Measurements from ENCODE around the gene STK11IP. TPM values are rescaled to one million over a fixed set of nuclear protein-coding genes. Genes with fewer than 3 reads are reported as not detected.
A peak's percentile ranks its signal among the peaks of the same experiment; 100 is the strongest.

Gene STK11IP
- total RNA-seq, 2 donors from 2014 or later, result 28.4 to 31.4 TPM

DNA sequence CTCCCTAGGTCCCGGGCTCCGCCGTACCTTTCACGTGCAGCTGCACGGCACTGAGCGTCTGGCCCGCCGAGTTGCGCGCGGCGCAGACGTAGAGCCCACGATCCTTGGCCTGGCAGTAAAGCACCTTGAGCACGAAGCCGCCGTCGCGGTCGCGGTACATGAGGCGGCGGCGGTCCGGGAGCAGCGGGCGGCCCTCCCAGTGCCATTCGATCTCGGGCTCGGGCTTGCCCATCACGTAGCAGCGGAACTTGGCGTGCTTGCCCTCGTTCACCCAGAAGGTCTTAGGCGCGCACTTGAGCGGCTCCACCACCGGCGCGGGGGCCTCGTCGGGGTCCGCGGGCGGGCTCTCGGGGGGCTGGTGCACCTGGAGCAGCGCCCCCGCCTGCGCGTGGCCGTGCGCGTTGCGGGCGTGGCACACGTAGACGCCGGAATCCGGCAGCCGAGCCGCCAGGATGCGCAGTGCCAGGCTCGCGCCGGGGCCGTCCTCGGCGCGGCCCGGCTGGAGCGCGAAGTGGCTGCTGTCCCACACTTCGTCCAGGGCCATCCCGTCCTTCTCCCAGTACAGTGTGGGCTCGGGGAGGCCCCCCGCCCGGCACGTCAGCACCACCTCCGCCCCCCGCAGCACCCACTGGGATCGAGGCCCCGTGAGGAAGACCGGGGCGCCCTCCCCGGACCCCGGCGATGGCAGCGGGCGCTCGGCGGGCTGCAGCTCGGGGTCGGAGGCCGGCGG lies 27.3 kb upstream of the STK11IP start:
- H3K27me3 Mint-ChIP-seq, result peaks cover 33% of the 10 kb centered on the region
- ATAC-seq (replicated peaks), result peak; percentile 47
- no peaks in the 10 kb centered on the region for H3K4me1 Mint-ChIP-seq
- H3K36me3 Mint-ChIP-seq (ENCODE audit: low read depth), result no peaks in the 10 kb centered on the region
- H3K4me3 Mint-ChIP-seq, result peak overlapping the region; percentile 46
- H3K9me3 Mint-ChIP-seq, result no peaks in the 10 kb centered on the region
- H3K27ac Mint-ChIP-seq, result no peak overlapping the region

DNA sequence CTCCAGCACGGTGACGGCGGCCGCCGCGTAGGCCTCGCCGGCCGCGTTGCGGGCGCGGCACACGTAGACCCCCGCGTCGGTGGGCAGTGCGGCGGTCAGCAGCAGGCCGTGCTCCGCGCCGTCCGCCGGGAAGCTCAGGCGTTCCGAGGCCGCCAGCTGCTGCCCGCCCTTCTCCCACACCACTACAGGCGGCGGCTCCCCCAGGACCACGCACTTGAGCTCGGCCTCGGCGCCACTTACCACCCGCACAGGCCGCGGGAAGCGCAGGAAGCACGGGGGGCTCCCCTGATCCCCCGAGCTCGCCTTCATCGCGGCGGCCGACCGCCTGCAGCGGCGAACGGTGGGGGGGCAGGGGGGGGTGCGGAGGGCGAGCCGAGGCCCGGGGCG lies 26.7 kb upstream of the STK11IP start:
- Mint-ChIP-seq H3K9me3 (no peaks in the 10 kb centered on the region), H3K4me3 (no peak overlapping the region), H3K27ac (no peak overlapping the region), H3K36me3 (ENCODE audit: low read depth) (no peaks in the 10 kb centered on the region), H3K4me1 (no peaks in the 10 kb centered on the region), H3K27me3 (peaks cover 37% of the 10 kb centered on the region)
- peak; percentile 18 for ATAC-seq (replicated peaks)

DNA sequence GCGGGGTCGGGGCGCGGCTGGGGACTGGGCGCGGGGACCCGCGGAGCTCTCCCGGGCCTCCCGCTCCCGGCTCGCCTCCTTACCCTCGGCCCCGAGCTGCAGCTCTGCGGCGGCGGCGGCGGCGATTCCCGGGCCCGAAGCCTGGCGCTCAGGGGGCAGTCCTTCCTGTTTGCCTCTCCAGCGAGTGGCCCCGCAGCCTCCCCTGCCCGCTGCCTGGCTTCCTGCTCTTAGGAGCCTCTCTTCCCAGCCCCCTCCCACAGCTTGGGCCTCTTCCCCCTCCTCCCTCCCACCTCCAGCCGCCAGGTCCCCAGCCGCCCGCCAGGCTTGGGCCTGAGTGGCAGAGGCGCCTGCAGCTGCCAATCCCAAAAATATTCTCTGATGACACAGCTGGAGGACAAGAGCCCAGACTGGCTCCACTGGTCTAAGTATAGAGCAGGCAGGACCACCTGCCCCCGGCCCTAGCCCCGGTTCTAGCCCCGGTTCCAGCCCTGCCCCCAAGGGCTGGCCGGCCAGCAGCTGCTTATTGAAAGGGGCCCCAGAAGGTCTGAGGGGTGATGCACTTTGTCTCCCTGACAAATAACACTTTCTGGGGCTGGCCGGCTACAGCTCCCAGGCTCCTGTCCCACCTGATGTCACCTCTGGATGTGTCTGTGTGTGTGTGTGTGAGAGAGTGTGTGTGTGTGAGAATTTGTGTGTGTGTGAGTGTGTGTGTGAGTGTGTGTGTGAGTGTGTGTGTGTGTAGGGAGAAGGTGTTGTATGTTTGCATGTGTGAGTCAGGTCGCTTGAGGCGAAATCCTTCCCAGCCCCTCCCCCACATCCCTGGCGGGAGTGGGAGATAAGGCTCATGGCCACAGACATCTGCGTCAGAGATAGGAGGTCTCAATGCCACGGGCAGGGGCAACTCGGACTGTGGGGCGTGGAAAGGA lies 26.1 kb upstream of the STK11IP start, which contains the start of gene OBSL1:
Gene OBSL1 (minus strand): TSS at position 229 of the 926 bp plus-strand sequence. CDS start 307 bp downstream, outside the sequence.
- Mint-ChIP-seq H3K4me1 (no peaks in the 10 kb centered on the region), H3K36me3 (ENCODE audit: low read depth) (no peaks in the 10 kb centered on the region), H3K27ac (no peak within 1 kb of the TSS), H3K27me3 (peaks cover 38% of the 10 kb centered on the region), H3K9me3 (no peaks in the 10 kb centered on the region), H3K4me3 (peak within 1 kb of the TSS; percentile 46)
- no peak for ATAC-seq (replicated peaks)

DNA sequence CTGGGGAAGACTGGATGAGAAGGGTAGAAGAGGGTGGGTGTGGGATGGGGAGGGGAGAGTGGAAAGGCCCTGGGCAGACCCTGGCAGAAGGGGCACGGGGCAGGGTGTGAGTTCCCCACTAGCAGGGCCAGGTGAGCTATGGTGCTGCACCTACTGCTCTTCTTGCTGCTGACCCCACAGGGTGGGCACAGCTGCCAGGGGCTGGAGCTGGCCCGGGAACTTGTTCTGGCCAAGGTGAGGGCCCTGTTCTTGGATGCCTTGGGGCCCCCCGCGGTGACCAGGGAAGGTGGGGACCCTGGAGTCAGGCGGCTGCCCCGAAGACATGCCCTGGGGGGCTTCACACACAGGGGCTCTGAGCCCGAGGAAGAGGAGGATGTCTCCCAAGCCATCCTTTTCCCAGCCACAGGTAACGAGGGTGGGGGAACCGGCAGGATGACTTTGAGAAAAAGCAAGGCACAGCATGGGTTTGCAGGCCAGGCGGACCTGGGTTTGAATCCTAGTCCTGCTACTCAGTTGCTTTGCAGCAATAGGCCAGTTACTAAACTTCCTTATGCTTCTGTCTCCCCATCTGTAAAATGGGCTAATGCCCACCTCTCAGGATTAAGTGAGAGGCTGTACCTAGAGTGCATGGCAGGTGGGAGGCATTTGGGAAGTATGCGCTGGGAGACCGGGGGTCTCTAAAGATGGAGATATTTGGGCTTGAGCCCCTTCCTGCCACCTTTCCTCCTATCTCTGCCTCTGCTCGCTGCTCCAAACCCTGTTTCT lies 25.2 kb upstream of the STK11IP start, which contains the start of gene INHA:
Gene INHA (plus strand): TSS at position 74 of the 765 bp plus-strand sequence. CDS start 65 bp downstream, at position 139.
- H3K4me1 Mint-ChIP-seq, result no peaks in the 10 kb centered on the region

DNA sequence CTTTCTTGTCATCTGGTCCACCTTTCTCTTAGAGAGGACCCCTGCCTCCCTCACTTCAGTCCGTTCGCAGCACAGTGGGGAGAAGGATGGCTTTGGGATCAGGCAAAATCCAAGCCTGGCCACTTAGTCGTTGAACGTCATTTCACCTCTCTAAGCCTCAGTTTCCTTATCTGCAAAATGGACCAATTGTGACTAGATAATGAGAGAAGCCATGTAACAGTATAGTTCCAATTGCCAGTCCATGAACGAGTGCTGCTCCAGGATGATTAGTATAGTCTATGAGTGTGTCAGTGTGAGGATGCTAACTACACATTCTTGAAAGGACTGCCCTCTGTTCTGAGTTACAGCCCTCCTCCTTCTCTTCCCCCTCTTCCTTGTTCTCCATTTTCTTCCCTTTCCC lies 24.5 kb upstream of the STK11IP start:
- Mint-ChIP-seq H3K27me3 (peaks cover 40% of the 10 kb centered on the region), H3K27ac (no peak overlapping the region), H3K9me3 (no peaks in the 10 kb centered on the region), H3K4me1 (no peaks in the 10 kb centered on the region), H3K36me3 (ENCODE audit: low read depth) (no peaks in the 10 kb centered on the region), H3K4me3 (no peak overlapping the region)
- ATAC-seq (replicated peaks), result no peak

More for the DNA sequence above, 25.2 kb upstream of the STK11IP start, which contains the start of gene INHA:
- Mint-ChIP-seq H3K9me3 (no peaks in the 10 kb centered on the region), H3K4me3 (no peak within 1 kb of the TSS), H3K36me3 (ENCODE audit: low read depth) (no peaks in the 10 kb centered on the region), H3K27me3 (peaks cover 42% of the 10 kb centered on the region), H3K27ac (no peak within 1 kb of the TSS)
- ATAC-seq (replicated peaks), result no peak

DNA sequence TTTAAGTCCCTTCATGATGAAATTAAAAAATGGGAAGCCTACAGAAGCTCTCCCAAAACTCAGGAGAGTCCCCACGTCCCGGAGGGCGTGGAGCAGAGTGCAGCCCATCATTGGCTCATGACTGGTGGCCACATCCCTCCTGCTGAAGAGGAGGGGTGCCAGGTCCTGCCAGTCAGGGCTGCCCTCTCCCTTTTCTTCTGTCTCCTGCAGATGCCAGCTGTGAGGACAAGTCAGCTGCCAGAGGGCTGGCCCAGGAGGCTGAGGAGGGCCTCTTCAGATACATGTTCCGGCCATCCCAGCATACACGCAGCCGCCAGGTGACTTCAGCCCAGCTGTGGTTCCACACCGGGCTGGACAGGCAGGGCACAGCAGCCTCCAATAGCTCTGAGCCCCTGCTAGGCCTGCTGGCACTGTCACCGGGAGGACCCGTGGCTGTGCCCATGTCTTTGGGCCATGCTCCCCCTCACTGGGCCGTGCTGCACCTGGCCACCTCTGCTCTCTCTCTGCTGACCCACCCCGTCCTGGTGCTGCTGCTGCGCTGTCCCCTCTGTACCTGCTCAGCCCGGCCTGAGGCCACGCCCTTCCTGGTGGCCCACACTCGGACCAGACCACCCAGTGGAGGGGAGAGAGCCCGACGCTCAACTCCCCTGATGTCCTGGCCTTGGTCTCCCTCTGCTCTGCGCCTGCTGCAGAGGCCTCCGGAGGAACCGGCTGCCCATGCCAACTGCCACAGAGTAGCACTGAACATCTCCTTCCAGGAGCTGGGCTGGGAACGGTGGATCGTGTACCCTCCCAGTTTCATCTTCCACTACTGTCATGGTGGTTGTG lies 23.0 kb upstream of the STK11IP start:
- no peaks in the 10 kb centered on the region for H3K4me1 Mint-ChIP-seq
- H3K27me3 Mint-ChIP-seq, result peaks cover 37% of the 10 kb centered on the region
- no peaks in the 10 kb centered on the region for H3K36me3 Mint-ChIP-seq (ENCODE audit: low read depth)
- H3K9me3 Mint-ChIP-seq, result no peaks in the 10 kb centered on the region
- H3K27ac Mint-ChIP-seq, result no peak overlapping the region
- H3K4me3 Mint-ChIP-seq, result no peak overlapping the region
- ATAC-seq (replicated peaks), result no peak

DNA sequence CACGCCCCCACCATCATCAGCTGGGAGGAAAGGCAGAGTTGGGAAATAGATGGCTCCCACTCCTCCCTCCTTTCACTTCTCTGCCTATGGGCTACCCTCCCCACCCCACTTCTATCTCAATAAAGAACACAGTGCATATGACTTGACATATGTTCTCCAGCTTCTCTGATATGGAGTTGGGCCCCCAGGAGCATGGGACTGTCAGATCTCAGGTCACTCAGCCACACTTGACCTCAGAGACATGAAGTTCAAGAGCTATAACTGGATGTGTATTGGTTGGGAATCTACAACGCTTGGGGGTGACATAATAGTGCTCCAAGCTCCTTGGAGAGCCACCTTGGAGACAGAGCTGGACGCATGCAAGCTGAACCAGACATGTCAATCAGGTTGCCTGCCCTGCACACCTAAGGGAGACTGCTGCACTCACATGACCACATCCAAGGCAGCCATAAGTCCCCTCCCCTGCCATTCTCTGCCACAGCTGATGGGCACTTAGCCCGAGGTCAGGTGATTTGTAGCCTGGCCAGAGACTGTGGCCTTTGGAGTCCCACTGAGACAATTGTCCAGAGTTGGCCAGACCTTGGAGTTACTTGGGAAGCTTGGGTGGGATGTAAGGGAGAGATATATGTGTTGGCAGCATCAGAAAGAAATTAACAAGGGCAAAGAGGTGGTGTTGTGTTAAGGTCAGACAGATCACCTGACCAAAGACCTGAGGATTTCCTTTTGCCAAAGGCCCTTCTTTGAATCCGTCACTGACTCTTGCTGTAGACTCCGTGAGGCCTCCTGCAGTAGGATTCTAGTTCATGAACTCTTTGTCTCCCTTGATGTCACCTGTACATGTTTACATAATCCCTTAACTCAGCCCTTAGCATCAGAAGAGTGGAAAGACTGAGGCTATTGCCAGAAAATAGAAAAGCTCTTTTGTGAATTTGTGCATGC lies 21.8 kb upstream of the STK11IP start:
- no peaks in the 10 kb centered on the region for H3K9me3 Mint-ChIP-seq
- no peaks in the 10 kb centered on the region for H3K36me3 Mint-ChIP-seq (ENCODE audit: low read depth)
- no peak overlapping the region for H3K27ac Mint-ChIP-seq
- no peak for ATAC-seq (replicated peaks)
- H3K4me1 Mint-ChIP-seq, result no peaks in the 10 kb centered on the region
- H3K4me3 Mint-ChIP-seq, result no peak overlapping the region
- peaks cover 35% of the 10 kb centered on the region for H3K27me3 Mint-ChIP-seq

DNA sequence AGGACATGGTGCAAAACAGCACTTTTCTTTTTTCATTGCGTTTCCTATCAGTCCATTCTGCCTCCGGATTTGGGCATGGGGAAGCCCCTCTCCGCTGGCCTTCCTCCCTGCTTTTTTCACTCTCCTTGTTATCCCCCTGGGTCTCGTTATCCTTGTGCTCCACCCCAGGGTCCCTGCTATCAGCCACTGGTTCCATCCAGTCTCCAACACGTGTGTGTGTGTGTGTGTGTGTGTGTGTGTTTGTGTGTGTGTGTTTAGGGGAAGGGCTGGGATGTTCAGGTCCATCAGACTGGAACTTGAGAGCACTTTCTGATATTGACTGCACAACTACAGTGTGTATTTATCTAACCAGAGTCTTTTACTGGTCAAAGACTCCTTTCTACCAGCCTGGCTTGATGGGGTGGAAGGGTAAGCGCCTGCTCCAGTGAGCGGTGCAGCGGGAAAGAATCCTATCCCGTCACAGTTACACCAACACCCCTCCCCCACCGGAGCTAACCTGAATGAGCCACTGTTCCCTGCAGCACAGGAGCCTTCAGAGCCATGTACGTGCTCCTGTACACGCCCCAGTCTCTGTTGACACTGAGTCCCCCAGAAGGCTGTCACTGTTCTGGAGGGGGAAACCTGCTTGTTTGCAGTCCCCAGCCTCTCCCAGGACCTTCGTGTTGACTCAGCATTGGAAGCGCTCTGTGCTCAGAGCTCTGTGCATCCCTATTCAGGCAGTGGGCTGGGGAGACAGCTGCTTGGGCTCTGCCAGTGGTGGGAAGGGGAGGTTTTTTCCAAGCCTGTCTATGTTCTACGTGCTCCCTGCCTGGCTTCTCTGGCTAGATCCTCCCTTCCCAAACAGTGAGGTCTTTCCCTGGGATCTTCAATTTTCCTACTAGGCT lies 20.9 kb upstream of the STK11IP start:
- no peak for ATAC-seq (replicated peaks)
- H3K27ac Mint-ChIP-seq, result no peak overlapping the region
- no peaks in the 10 kb centered on the region for H3K9me3 Mint-ChIP-seq
- no peak overlapping the region for H3K4me3 Mint-ChIP-seq
- no peaks in the 10 kb centered on the region for H3K4me1 Mint-ChIP-seq
- H3K36me3 Mint-ChIP-seq (ENCODE audit: low read depth), result no peaks in the 10 kb centered on the region
- H3K27me3 Mint-ChIP-seq, result peaks cover 33% of the 10 kb centered on the region

DNA sequence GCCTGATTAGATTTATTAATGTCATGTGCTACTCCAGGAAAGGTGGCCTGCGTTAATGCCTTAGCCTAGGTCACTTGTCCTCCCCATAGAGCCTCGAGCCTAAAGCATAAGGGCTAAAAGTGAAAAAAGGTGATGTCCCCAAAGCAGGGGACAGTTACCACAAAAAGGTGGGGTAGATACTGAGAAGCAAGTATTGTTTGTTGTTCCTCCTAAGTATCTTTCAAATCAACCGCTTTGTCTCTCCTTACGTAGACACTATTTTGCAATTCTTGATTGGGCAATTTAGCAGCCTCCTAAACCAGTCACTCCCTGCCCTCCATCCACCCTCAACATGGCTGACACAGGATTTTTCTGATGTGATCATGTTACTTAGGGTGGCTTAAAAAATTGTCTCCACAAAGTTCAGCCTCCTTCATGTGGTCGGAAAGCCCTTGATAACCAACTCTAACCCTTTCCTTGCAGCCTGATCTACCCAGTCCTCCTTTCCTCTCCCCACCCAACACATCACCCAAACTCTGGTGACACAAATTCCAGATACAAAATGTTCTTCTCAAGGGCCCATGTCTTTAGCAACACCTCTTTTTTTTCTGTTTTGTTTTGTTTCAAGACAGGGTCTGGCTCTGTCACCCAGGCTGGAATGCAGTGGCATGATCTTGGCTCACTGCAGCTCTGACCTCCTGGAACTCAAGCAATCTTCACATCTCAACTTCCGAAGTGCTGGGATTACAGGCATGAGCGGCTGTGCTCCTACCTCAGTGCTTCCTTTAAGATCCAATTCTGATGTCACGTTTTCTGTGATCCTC lies 18.6 kb upstream of the STK11IP start:
- Mint-ChIP-seq H3K4me3 (no peak overlapping the region), H3K36me3 (ENCODE audit: low read depth) (no peaks in the 10 kb centered on the region), H3K9me3 (no peaks in the 10 kb centered on the region), H3K27me3 (peaks cover 21% of the 10 kb centered on the region), H3K27ac (no peak overlapping the region), H3K4me1 (no peaks in the 10 kb centered on the region)
- ATAC-seq (replicated peaks), result no peak

DNA sequence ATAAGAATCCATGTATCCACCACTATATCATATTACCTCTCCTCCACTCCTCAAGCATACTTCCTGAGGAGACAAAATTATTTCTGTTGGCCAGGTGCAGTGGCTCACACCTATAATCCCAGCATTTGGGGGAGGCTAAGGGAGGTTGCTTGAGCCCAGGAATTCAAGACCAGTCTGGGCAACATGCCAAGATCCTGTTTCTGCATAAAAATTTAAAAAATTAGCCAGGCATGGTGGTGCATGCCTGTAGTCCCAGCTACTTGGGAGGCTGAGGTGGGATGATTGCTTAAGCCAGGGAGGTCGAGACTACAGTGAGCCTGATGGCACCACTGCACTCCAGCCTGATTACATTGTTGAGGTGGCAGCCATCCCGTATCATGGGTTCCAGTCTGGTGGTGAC lies 16.3 kb upstream of the STK11IP start:
- peaks cover 19% of the 10 kb centered on the region for H3K27me3 Mint-ChIP-seq
- no peaks in the 10 kb centered on the region for H3K9me3 Mint-ChIP-seq
- H3K36me3 Mint-ChIP-seq (ENCODE audit: low read depth), result no peaks in the 10 kb centered on the region
- ATAC-seq (replicated peaks), result no peak
- no peak overlapping the region for H3K4me3 Mint-ChIP-seq
- no peak overlapping the region for H3K27ac Mint-ChIP-seq
- H3K4me1 Mint-ChIP-seq, result no peaks in the 10 kb centered on the region

DNA sequence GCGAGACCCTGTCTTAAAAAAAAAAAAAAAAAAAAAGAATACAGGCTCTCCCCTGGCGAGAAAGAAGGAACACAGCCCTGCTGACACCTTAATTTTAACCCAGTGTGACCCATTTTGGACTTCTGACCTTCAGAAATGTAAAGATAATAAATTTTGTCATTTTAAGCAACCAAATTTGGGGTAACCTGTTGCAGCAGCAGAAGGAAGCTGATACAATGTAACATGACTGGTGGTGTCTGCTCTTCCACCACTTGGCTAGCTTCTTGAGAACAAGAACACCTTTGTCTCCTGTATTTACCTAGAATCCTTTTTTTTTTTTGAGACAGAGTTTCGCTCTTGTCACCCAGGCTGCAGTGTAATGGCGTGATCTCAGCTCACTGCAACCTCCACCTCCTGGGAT lies 6.6 kb upstream of the STK11IP start:
- no peak for ATAC-seq (replicated peaks)
- H3K4me1 Mint-ChIP-seq, result no peaks in the 10 kb centered on the region
- H3K27me3 Mint-ChIP-seq, result peaks cover 17% of the 10 kb centered on the region
- no peak overlapping the region for H3K4me3 Mint-ChIP-seq
- H3K9me3 Mint-ChIP-seq, result no peaks in the 10 kb centered on the region
- H3K27ac Mint-ChIP-seq, result no peak overlapping the region
- H3K36me3 Mint-ChIP-seq (ENCODE audit: low read depth), result no peaks in the 10 kb centered on the region

All from activated T-helper 17 cell treated with anti-CD3 and anti-CD28 coated beads, Interleukin-2, amount 50 U/mL, for 72 hours (primary cell).